Gastrocnemius medialis (tissue), 4 donors: Measurements from ENCODE around the gene MCOLN3.

ENCODE experiments used
- POLR2A ChIP-seq, 2 donors: fragments of 450-650 bp; IDR thresholded peaks; one replicate each; pipeline ENCODE4 v1.6.1; 2017; ENCODE audit warnings: antibody characterized with exemption in 2 of 2, mild to moderate bottlenecking in 2 of 2, moderate library complexity in 2 of 2
- TF ChIP-seq, protein P1 (sequence below), 5 experiments: fragments of 450-650 bp in 3 of 5; fragments of 200-600 bp in 2 of 5; sonication (generic) in 2 of 5; IDR thresholded peaks in 4 of 5; conservative IDR thresholded peaks in 1 of 5; 1 replicate in 4 of 5; 2 replicates in 1 of 5; pipeline ENCODE4 v1.5.1; 2016 to 2019; ENCODE audit warnings: antibody characterized with exemption in 5 of 5, mild to moderate bottlenecking in 3 of 5, moderate library complexity in 3 of 5

DNA sequence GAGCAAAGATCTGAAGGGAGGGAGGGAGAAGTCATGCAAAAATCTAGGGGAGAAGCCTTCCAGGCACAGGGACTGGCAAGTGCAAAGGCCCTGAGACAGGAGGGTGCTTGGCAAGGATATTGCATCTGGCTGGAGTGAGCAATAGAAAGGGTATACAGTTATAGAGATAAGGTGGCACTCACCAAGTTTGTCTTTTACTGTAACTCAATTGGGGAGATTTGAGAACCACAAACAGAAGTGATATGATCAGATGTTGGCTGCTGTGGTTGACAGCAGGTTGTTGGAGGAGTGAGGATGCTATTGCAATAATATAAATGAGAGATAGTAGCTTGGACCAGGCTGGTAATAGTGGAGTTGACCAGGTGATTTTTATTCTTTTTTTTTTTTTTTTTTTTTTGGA is 25.6 kb downstream of the MCOLN3 start:
- no peak for TF ChIP-seq POLR2A (IDR thresholded peaks at IDR 0.05)
- TF ChIP-seq, protein P1, sequence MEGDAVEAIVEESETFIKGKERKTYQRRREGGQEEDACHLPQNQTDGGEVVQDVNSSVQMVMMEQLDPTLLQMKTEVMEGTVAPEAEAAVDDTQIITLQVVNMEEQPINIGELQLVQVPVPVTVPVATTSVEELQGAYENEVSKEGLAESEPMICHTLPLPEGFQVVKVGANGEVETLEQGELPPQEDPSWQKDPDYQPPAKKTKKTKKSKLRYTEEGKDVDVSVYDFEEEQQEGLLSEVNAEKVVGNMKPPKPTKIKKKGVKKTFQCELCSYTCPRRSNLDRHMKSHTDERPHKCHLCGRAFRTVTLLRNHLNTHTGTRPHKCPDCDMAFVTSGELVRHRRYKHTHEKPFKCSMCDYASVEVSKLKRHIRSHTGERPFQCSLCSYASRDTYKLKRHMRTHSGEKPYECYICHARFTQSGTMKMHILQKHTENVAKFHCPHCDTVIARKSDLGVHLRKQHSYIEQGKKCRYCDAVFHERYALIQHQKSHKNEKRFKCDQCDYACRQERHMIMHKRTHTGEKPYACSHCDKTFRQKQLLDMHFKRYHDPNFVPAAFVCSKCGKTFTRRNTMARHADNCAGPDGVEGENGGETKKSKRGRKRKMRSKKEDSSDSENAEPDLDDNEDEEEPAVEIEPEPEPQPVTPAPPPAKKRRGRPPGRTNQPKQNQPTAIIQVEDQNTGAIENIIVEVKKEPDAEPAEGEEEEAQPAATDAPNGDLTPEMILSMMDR (IDR thresholded peaks at IDR 0.05 in 4 of 5, conservative IDR thresholded peaks at IDR 0.05 in 1 of 5), result no peak
